ENCODE results near the gene PDE4D. TPM values are rescaled to one million over a fixed set of nuclear protein-coding genes. Genes with fewer than 3 reads are reported as not detected.

PDE4D gene
- total RNA-seq, 1 donor from 2014 or later: 39.2 TPM

GRCh38 chr5:59341760-59342159 lies 551.8 kb downstream of the PDE4D start:
- TF ChIP-seq, protein P1, sequence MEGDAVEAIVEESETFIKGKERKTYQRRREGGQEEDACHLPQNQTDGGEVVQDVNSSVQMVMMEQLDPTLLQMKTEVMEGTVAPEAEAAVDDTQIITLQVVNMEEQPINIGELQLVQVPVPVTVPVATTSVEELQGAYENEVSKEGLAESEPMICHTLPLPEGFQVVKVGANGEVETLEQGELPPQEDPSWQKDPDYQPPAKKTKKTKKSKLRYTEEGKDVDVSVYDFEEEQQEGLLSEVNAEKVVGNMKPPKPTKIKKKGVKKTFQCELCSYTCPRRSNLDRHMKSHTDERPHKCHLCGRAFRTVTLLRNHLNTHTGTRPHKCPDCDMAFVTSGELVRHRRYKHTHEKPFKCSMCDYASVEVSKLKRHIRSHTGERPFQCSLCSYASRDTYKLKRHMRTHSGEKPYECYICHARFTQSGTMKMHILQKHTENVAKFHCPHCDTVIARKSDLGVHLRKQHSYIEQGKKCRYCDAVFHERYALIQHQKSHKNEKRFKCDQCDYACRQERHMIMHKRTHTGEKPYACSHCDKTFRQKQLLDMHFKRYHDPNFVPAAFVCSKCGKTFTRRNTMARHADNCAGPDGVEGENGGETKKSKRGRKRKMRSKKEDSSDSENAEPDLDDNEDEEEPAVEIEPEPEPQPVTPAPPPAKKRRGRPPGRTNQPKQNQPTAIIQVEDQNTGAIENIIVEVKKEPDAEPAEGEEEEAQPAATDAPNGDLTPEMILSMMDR (IDR thresholded peaks at IDR 0.05; ENCODE audit: insufficient read depth, low read length, poor library complexity, severe bottlenecking): no peak
- DNase-seq (ENCODE audit: low read depth): no peak

DNA sequence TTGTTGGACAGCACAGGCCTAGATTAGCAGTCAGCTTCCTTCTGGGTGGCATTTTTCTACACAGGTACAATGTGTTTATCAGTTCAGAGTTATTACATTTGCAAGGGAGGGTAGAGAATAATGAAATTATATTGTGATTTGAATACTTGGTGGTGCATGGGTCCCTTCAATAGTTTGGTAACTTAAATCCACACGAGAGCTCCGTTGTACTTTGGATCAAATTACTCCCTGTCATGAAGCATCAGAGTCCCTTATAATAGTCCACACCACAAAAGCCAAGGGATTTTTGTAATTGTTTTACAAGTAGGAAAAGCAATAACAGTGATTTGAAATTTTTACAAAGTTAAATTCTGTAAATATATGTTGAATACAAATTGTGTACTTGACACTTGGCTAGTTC lies 552.4 kb downstream of the PDE4D start:
- no peak overlapping the region for H3K4me3 ChIP-seq (ENCODE audit: low read depth, low read length)
- no peaks in the 10 kb centered on the region for H3K36me3 ChIP-seq (ENCODE audit: control insufficient read depth, insufficient read depth, low read length)
- DNase-seq (ENCODE audit: low read depth): no peak
- no peaks in the 10 kb centered on the region for H3K27me3 ChIP-seq (ENCODE audit: control insufficient read depth, insufficient read depth, low read length)
- TF ChIP-seq, protein P1 (IDR thresholded peaks at IDR 0.05; ENCODE audit: insufficient read depth, low read length, poor library complexity, severe bottlenecking): no peak

More at GRCh38 chr5:59341760-59342159, 551.8 kb downstream of the PDE4D start:
- H3K36me3 ChIP-seq (ENCODE audit: control insufficient read depth, insufficient read depth, low read length): no peaks in the 10 kb centered on the region
- no peaks in the 10 kb centered on the region for H3K27me3 ChIP-seq (ENCODE audit: control insufficient read depth, insufficient read depth, low read length)
- H3K4me3 ChIP-seq (ENCODE audit: low read depth, low read length): no peak overlapping the region

DNA sequence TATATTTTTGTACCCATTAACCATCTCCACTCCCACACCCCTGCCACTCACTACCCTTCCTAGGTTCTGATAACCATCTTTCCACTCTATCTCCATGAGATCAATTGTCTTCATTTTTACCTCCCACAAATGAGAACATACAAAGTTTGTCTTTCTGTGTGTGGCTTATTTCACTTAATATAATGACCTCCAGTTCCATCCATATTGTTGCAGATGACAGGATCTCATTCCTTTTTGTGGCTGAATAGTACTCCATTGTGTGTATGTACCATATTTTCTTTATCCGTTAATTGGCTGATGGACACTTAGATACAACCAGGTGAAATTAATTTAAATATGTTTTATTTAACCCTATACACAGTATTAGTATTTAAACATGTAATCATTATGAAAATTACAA lies 552.9 kb downstream of the PDE4D start:
- no peaks in the 10 kb centered on the region for H3K36me3 ChIP-seq (ENCODE audit: control insufficient read depth, insufficient read depth, low read length)
- DNase-seq (ENCODE audit: low read depth): no peak
- no peak overlapping the region for H3K4me3 ChIP-seq (ENCODE audit: low read depth, low read length)
- no peaks in the 10 kb centered on the region for H3K27me3 ChIP-seq (ENCODE audit: control insufficient read depth, insufficient read depth, low read length)
- TF ChIP-seq, protein P1 (IDR thresholded peaks at IDR 0.05; ENCODE audit: insufficient read depth, low read length, poor library complexity, severe bottlenecking): no peak

DNA sequence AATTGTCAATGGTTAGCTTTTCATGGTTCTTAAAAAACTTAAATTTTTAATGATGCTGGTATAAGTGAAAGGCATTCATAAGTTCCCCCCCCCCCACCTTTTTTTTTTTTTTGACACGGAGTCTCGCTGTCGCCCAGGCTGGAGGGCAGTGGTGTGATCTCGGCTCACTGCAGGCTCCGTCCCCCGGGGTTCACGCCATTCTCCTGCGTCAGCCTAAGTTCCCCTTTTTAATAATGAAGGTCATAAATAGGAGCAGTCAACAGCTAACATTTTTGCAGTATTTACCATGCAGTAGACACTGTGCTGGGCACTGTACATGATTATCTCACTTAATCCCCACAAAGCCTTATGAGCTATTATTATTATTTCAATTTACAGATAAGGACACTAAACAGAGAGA lies 556.3 kb downstream of the PDE4D start:
- DNase-seq (ENCODE audit: low read depth): no peak
- Histone ChIP-seq H3K27me3 (ENCODE audit: control insufficient read depth, insufficient read depth, low read length) (no peaks in the 10 kb centered on the region), H3K36me3 (ENCODE audit: control insufficient read depth, insufficient read depth, low read length) (no peaks in the 10 kb centered on the region), H3K4me3 (ENCODE audit: low read depth, low read length) (no peak overlapping the region)
- TF ChIP-seq, protein P1 (IDR thresholded peaks at IDR 0.05; ENCODE audit: insufficient read depth, low read length, poor library complexity, severe bottlenecking): no peak

DNA sequence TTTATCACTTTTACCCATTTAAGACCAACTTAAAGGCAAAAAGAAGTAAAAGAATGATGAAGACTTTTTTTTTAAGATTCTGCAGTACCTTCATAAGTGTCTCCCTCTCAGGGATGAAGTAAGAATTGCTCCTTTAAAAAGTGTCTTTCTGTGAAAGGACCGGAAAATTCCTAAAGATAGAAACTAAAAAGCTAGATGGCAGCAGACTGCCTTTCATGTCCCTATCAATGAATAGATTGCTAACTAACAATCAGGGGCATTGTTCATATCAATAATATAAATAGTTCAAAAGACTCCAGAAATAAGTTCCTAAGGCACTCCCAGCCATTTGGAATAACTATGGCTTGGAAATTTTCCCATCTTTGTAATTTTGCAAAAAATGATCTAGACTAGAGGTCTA lies 558.0 kb downstream of the PDE4D start:
- TF ChIP-seq, protein P1 (IDR thresholded peaks at IDR 0.05; ENCODE audit: insufficient read depth, low read length, poor library complexity, severe bottlenecking): peak; percentile 16
- Histone ChIP-seq H3K36me3 (ENCODE audit: control insufficient read depth, insufficient read depth, low read length) (no peaks in the 10 kb centered on the region), H3K27me3 (ENCODE audit: control insufficient read depth, insufficient read depth, low read length) (no peaks in the 10 kb centered on the region), H3K4me3 (ENCODE audit: low read depth, low read length) (no peak overlapping the region)
- DNase-seq (ENCODE audit: low read depth): no peak

DNA sequence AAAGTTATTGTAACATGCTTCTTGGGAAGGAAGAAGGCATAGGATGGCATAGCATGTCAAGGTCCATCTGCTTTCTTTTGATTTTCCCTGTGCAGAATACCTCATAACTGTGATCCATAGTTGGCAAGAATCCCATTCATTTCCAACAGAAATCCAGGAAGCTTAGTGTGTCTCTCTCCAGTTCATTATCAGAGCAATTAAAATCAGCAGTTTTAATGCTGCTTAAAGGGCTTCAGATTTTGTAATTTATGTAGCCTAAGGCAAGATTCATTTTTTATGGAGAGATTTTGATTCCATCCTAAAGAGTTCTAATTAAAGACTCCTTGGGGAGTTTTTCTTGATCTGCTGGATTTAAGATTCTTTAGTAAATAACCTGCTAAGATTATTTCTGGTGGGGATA lies 560.1 kb downstream of the PDE4D start:
- no peak overlapping the region for H3K4me3 ChIP-seq (ENCODE audit: low read depth, low read length)

More for the DNA sequence above, 560.1 kb downstream of the PDE4D start:
- Histone ChIP-seq H3K27me3 (ENCODE audit: control insufficient read depth, insufficient read depth, low read length) (no peaks in the 10 kb centered on the region), H3K36me3 (ENCODE audit: control insufficient read depth, insufficient read depth, low read length) (no peaks in the 10 kb centered on the region)
- TF ChIP-seq, protein P1 (IDR thresholded peaks at IDR 0.05; ENCODE audit: insufficient read depth, low read length, poor library complexity, severe bottlenecking): no peak
- DNase-seq (ENCODE audit: low read depth): no peak

All from kidney epithelial cell (primary cell).